Upper lobe of left lung (tissue), 6 donors: ENCODE data around the gene THAP4. TPM values are rescaled to one million over a fixed set of nuclear protein-coding genes. Genes with fewer than 3 reads are reported as not detected.
A peak's percentile ranks its signal among the peaks of the same experiment; 100 is the strongest.
"Not testable (repeated sequence)": the region's sequence is repeated elsewhere in the genome, so short reads cannot be mapped to it uniquely, and the experiment has no call there.

Experiments used
- ATAC-seq, 2 donors: fragments of 200-7000 bp; cut with Tn5 transposase; one replicate each; pipeline ENCODE4 v1.9.1; 2022; ENCODE audit warnings: mild to moderate bottlenecking in 2 of 2, moderate library complexity in 2 of 2; ENCODE audit not compliant: low FRiP score in 2 of 2
- DNase-seq, 2 donors: peaks; one replicate each; pipeline ENCODE4 v3.0.0-alpha.2; 2019 to 2020
- H3K27ac ChIP-seq, 4 donors: fragments of 200-600 bp; sonication (generic); one replicate each; pipeline ENCODE4 v1.5.1; 2016 to 2019
- H3K27me3 ChIP-seq, 4 donors: fragments of 200-600 bp; sonication (generic); one replicate each; pipeline ENCODE4 v1.5.1; 2017 to 2019
- H3K36me3 ChIP-seq, 4 donors: fragments of 200-600 bp; sonication (generic); one replicate each; pipeline ENCODE4 v1.5.1; 2016 to 2019
- H3K4me1 ChIP-seq, 4 donors: fragments of 200-600 bp; sonication (generic); one replicate each; pipeline ENCODE4 v1.5.1; 2018 to 2019
- H3K4me3 ChIP-seq, 4 donors: fragments of 200-600 bp; sonication (generic); one replicate each; pipeline ENCODE4 v1.5.1; 2017 to 2019; ENCODE audit warnings: mild to moderate bottlenecking in 2 of 4, moderate library complexity in 1 of 4
- H3K9me3 ChIP-seq, 4 donors: fragments of 200-600 bp; sonication (generic); one replicate each; pipeline ENCODE4 v1.5.1; 2018 to 2019
- EP300 ChIP-seq, 4 donors: sonication (generic); formaldehyde crosslinking; IDR thresholded peaks; one replicate each; pipeline ENCODE4 v1.5.1; 2017; ENCODE audit warnings: antibody characterized with exemption in 4 of 4, control low read depth in 2 of 4
- POLR2A ChIP-seq, 4 donors: fragments of 450-650 bp; IDR thresholded peaks; one replicate each; pipeline ENCODE4 v1.5.1; 2016 to 2017; ENCODE audit warnings: antibody characterized with exemption in 4 of 4, mild to moderate bottlenecking in 2 of 4
- POLR2AphosphoS5 ChIP-seq, 2 donors: sonication (generic); formaldehyde crosslinking; IDR thresholded peaks; one replicate each; pipeline ENCODE4 v1.5.1; 2017; ENCODE audit warnings: antibody characterized with exemption in 2 of 2
- WGBS, 2 donors: methylation state at CpG; one replicate each; pipeline ENCODE4 v1.1.5; 2017 to 2018; 5-methylcytosine and 5-hydroxymethylcytosine counted together
- total RNA-seq, 6 donors: library from RNA; depleted of rRNA in 4 of 6; stranded (reverse); fragments of >200 nt in 4 of 6; gene quantifications; one replicate each; pipeline versions ENCODE4 v1.1.0 to v1.2.1, GENCODE V29; 2016 to 2021
- TF ChIP-seq, protein P1 (sequence below), 6 experiments: fragments of 450-650 bp in 4 of 6; fragments of 200-600 bp in 2 of 6; sonication (generic) in 2 of 6; IDR thresholded peaks; one replicate each; pipeline ENCODE4 v1.5.1; 2016 to 2019; ENCODE audit warnings: antibody characterized with exemption in 6 of 6
- donor health status: DM: no; HTN: no; CAD: no; lungs with moderate emphysema.
- donor health status: DM: no; HTN: yes; CAD: no; lungs with severe emphysema.

THAP4 gene
- total RNA-seq, 6 donors from 2014 or later = 36.6 to 85.9 (median 48.1) TPM

DNA sequence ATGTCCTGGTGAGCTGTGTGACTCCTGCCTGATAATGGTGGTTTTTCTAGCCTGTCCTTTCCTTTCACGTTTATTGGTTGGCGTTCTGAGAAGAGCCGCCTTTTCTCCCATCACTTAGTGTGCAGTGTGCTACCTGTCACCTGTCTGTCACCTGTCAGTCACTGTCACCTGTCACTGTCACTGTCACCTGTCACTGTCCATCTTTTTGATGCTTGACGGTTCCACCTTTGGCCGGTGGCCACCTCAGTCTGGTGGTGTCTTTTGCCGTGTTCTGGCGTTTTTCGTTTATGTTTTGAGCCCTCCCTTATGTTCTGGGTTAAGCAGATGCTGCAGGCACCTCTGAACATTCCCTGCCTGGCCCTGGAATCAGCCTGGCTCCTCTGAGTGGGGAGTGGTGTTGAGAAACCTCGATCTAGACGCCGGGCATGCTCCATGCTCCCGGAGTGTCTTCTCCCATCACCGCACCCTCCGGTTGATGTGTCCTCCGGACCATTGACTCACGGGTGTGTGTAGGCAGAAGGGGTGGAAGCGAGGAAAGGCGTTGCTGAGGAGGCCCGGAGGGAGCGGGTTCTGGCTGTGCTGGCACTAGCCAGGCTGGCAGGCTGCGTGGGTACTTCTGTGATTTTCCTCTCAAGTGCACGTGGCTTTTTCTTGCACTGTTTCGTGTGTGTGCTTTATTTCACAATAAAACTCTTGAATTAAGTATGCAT, 28.9 kb upstream of the THAP4 start:
- H3K4me3 ChIP-seq = no peak overlapping the region
- H3K27me3 ChIP-seq = no peaks in the 10 kb centered on the region
- TF ChIP-seq EP300 (IDR thresholded peaks at IDR 0.05) = no peak
- TF ChIP-seq, protein P1, sequence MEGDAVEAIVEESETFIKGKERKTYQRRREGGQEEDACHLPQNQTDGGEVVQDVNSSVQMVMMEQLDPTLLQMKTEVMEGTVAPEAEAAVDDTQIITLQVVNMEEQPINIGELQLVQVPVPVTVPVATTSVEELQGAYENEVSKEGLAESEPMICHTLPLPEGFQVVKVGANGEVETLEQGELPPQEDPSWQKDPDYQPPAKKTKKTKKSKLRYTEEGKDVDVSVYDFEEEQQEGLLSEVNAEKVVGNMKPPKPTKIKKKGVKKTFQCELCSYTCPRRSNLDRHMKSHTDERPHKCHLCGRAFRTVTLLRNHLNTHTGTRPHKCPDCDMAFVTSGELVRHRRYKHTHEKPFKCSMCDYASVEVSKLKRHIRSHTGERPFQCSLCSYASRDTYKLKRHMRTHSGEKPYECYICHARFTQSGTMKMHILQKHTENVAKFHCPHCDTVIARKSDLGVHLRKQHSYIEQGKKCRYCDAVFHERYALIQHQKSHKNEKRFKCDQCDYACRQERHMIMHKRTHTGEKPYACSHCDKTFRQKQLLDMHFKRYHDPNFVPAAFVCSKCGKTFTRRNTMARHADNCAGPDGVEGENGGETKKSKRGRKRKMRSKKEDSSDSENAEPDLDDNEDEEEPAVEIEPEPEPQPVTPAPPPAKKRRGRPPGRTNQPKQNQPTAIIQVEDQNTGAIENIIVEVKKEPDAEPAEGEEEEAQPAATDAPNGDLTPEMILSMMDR (IDR thresholded peaks at IDR 0.05) = no peak
- TF ChIP-seq POLR2A (IDR thresholded peaks at IDR 0.05) = no peak
- TF ChIP-seq POLR2AphosphoS5 (IDR thresholded peaks at IDR 0.05) = no peak
- 87 to 89% methylated on average over 23 of the region's 23 CpGs for WGBS, 2 donors
- H3K27ac ChIP-seq = no peak overlapping the region
- peaks cover 18 to 61% (median 58%) of the 10 kb centered on the region in 4 donors for H3K36me3 ChIP-seq
- DNase-seq = no peak
- ATAC-seq = no peak
- no peaks in the 10 kb centered on the region for H3K4me1 ChIP-seq
- no peaks in the 10 kb centered on the region for H3K9me3 ChIP-seq

DNA sequence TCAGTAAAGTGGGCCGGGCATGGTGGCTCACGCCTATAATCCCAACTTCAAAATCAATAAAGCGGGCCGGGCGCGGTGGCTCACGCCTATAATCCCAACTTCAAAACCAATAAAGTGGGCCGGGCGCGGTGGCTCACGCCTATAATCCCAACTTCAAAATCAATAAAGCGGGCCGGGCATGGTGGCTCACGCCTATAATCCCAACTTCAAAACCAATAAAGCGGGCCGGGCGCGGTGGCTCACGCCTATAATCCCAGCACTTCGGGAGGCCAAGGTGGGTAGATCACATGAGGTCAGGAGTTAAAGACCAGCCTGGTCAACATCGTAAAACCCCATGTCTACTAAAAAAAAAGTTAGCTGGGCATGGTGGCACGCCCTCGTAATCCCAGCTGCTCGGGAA, 25.8 kb upstream of the THAP4 start:
- peaks cover 5 to 61% (median 56%) of the 10 kb centered on the region in 4 donors for H3K36me3 ChIP-seq
- not testable (repeated sequence) for H3K4me3 ChIP-seq, H3K27me3 ChIP-seq, H3K9me3 ChIP-seq, H3K4me1 ChIP-seq, ATAC-seq, H3K27ac ChIP-seq
- DNase-seq = peak in 1 of 2 donors; percentile 59
- 90 to 92% methylated on average over 22 to 24 of the region's 24 CpGs for WGBS, 2 donors

DNA sequence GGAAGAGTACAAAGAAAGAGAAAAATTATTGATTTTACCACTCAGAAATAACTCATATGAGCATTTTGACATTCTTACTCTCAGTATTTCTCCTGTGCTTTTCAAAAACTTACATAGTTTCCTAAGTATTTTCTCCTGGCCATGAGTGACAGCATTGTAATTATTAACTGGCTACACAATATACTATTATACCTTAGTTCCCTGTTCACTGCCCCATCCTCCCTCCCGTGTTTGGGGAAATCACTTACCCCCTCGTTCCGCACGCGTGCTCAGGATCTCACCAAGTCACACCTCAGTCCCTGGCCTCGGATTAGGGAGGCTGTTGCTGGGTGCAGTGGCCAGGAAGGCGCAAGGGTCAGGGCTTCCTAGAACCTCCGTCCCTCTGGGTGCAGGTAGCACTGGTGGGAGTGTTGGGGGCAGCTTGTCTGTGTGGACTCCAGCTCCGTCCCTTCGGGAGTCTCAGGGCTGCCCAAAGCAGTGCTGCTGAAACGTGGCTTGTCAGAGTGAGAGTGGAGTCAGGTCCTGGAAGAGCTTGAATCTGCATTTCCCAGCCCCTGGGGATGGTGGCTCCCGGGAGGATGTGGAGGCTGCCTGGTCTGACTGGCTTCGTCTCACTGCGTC, 23.7 kb upstream of the THAP4 start:
- Histone ChIP-seq H3K27me3 (no peaks in the 10 kb centered on the region), H3K4me3 (no peak overlapping the region), H3K36me3 (peaks cover 3 to 69% (median 55%) of the 10 kb centered on the region in 4 donors), H3K9me3 (no peaks in the 10 kb centered on the region), H3K27ac (no peak overlapping the region), H3K4me1 (no peaks in the 10 kb centered on the region)
- DNase-seq (no peak), ATAC-seq (no peak)
- TF ChIP-seq EP300 (IDR thresholded peaks at IDR 0.05) (no peak), POLR2AphosphoS5 (IDR thresholded peaks at IDR 0.05) (no peak), POLR2A (IDR thresholded peaks at IDR 0.05) (no peak)
- TF ChIP-seq, protein P1 (IDR thresholded peaks at IDR 0.05) = no peak
- 93 to 94% methylated on average over 11 to 14 of the region's 14 CpGs for WGBS, 2 donors

DNA sequence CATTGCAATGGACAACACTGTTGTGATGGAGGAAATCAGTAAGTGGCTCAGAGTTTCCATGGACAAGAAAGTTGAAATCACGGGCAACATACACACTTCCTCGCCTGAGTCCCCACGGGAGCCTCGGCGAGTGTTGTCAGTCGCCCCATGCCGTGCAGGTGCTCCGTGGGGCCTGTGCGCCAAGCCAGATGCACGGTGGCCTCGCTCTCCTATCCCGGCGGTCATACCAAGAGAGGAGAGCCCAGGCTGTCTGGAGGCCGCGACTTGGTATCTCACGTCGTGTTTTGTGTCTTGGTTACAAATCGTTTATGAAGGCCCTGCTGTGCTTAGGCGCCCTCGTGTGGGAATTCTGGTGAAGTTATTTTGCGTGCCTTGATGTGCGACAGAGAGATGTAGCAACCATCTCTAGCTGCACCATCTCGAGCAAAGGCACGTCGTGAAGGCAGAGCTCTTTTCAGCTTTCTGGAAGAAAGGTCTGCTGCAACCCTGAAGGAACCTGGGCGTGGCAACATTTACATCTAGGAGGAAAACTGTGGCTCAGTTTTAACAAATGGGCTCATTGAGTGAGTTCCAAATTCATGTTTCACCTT, 22.3 kb upstream of the THAP4 start:
- Histone ChIP-seq H3K27me3 (no peaks in the 10 kb centered on the region), H3K9me3 (no peaks in the 10 kb centered on the region), H3K4me1 (no peaks in the 10 kb centered on the region), H3K27ac (no peak overlapping the region), H3K36me3 (peaks cover 17 to 83% (median 69%) of the 10 kb centered on the region in 4 donors), H3K4me3 (no peak overlapping the region)
- ATAC-seq (peak in 1 of 2 donors; percentile 51), DNase-seq (peak; percentile 31 to 73)
- 69 to 100% methylated on average over 1 to 23 of the region's 26 CpGs for WGBS, 2 donors
- TF ChIP-seq, protein P1 (IDR thresholded peaks at IDR 0.05) = peak in 4 of 6 experiments; percentile 28 to 51 (median 41)
- TF ChIP-seq POLR2A (IDR thresholded peaks at IDR 0.05) = no peak

DNA sequence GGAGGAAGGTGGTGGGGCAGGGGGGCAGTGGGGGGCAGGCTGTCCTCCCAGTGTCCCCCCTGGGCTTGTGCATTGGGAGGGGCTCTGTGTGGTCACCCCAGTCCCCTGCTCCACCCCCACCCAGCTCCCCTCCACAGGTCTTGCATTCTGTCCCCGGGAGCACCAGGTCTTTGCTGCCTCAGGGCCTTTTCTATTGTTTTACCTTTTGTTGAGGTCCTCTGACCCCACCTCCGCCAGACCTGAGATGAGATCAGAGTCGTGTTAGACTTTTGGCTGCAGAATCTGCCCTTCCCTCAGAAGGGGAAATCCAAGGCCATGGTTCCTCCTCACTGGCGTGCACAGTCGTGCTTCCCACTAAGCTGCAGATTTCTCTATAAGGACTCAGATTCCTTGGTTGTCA, 21.3 kb upstream of the THAP4 start:
- Histone ChIP-seq H3K4me3 (no peak overlapping the region), H3K36me3 (peaks cover 17 to 90% (median 71%) of the 10 kb centered on the region in 4 donors), H3K9me3 (no peaks in the 10 kb centered on the region), H3K4me1 (no peaks in the 10 kb centered on the region), H3K27ac (no peak overlapping the region), H3K27me3 (no peaks in the 10 kb centered on the region)
- TF ChIP-seq EP300 (IDR thresholded peaks at IDR 0.05) (no peak), POLR2A (IDR thresholded peaks at IDR 0.05) (no peak), POLR2AphosphoS5 (IDR thresholded peaks at IDR 0.05) (no peak)
- TF ChIP-seq, protein P1 (IDR thresholded peaks at IDR 0.05) = no peak
- WGBS, 2 donors = 87 to 91% methylated on average over 5 of the region's 5 CpGs
- ATAC-seq (no peak), DNase-seq (no peak)
